Prostate gland (tissue), 2 donors: ENCODE measurements around the gene CDH1. TPM values are rescaled to one million over a fixed set of nuclear protein-coding genes. Genes with fewer than 3 reads are reported as not detected.

Source experiments
- DNase-seq: peaks from one replicate; pipeline ENCODE4 v3.0.0-alpha.2; 2019; ENCODE audit warnings: low spot score
- H3K27ac ChIP-seq, 2 donors: fragments of 200-600 bp; sonication (generic); 2 replicates each; pipeline ENCODE4 v1.5.1; 2017 to 2019
- H3K27me3 ChIP-seq: fragments of 200-600 bp; sonication (generic); replicated peaks from 2 replicates; pipeline ENCODE4 v1.5.1; 2019; ENCODE audit not compliant: insufficient read depth
- H3K36me3 ChIP-seq, 2 donors: fragments of 200-600 bp; sonication (generic); 1 replicate in 1 of 2; 2 replicates in 1 of 2; pipeline versions ENCODE4 v1.5.1 to v1.8.1; 2017 to 2019
- H3K4me1 ChIP-seq: fragments of 200-600 bp; sonication (generic); replicated peaks from 2 replicates; pipeline ENCODE4 v1.5.1; 2019
- H3K4me3 ChIP-seq, 2 donors: fragments of 200-600 bp; sonication (generic); 2 replicates each; pipeline ENCODE4 v1.5.1; 2017 to 2019
- H3K9me3 ChIP-seq: fragments of 200-600 bp; sonication (generic); 2 replicates; pipeline ENCODE4 v1.5.1; 2017
- CTCF ChIP-seq, 4 experiments: fragments of 200-600 bp in 2 of 4; fragments of 450-650 bp in 2 of 4; sonication (generic) in 2 of 4; IDR thresholded peaks; 1 replicate in 3 of 4; 2 replicates in 1 of 4; pipeline ENCODE4 v1.5.1; 2016 to 2019; ENCODE audit warnings: antibody characterized with exemption in 4 of 4, mild to moderate bottlenecking in 2 of 4, moderate library complexity in 2 of 4
- POLR2A ChIP-seq: fragments of 450-650 bp; IDR thresholded peaks from one replicate; pipeline ENCODE4 v1.6.1; 2016; ENCODE audit warnings: antibody characterized with exemption, mild to moderate bottlenecking
- POLR2AphosphoS5 ChIP-seq: sonication (generic); formaldehyde crosslinking; IDR thresholded peaks from one replicate; pipeline ENCODE4 v1.6.1; 2017; ENCODE audit warnings: antibody characterized with exemption
- WGBS: methylation state at CpG from one replicate; pipeline ENCODE4 v1.1.5; 2018; 5-methylcytosine and 5-hydroxymethylcytosine counted together
- intact Hi-C: fragments of 100-400 bp; cut with DNase I; formaldehyde crosslinking; loops from one replicate; pipeline ENCODE4 v1.14.2; 2022
- total RNA-seq, 2 donors: library from RNA; depleted of rRNA; stranded (reverse); fragments of >200 nt; gene quantifications; one replicate each; pipeline ENCODE4 v1.1.0, GENCODE V29; 2016

The CDH1 gene
- total RNA-seq = 100 to 1,000 TPM in 1 of 2 donors, 10 to 100 TPM in 1; 75.7 to 300 TPM

GRCh38 chr16:68737046-68737729, at the start of gene CDH1:
TSS of gene CDH1 (plus strand) at chr16:68737292. CDS start at chr16:68737416, 124 bp downstream.
- peak within 1 kb of the TSS; percentile 65 for H3K4me3 ChIP-seq
- TF ChIP-seq POLR2AphosphoS5 (peak; percentile 94), POLR2A (peak; percentile 99), CTCF (IDR thresholded peaks at IDR 0.05) (peak in 1 of 4 experiments; percentile 30)
- peak within 1 kb of the TSS; percentile 91 to 93 for H3K27ac ChIP-seq
- no peaks in the 10 kb centered on the region for H3K9me3 ChIP-seq
- intact Hi-C loops = no loop called here
- 2% methylated on average over 52 of the region's 63 CpGs for WGBS
- peaks cover 10% of the 10 kb centered on the region for H3K4me1 ChIP-seq
- no peaks in the 10 kb centered on the region for H3K27me3 ChIP-seq
- DNase-seq = peak; percentile 97
- H3K36me3 ChIP-seq = no peaks in the 10 kb centered on the region

- no peaks in the 10 kb centered on the region for H3K36me3 ChIP-seq
- no peaks in the 10 kb centered on the region for H3K27me3 ChIP-seq
- intact Hi-C loops = no loop called here
- WGBS = 84% methylated on average over 5 of the region's 5 CpGs
- no peaks in the 10 kb centered on the region for H3K4me1 ChIP-seq
- no peaks in the 10 kb centered on the region for H3K9me3 ChIP-seq
- DNase-seq = no peak
- no peak overlapping the region for H3K4me3 ChIP-seq
- TF ChIP-seq POLR2A (no peak), CTCF (IDR thresholded peaks at IDR 0.05) (no peak), POLR2AphosphoS5 (no peak)
- H3K27ac ChIP-seq = no peak overlapping the region
These were observed 47.2 kb upstream of the CDH1 start for GRCh38 chr16:68689921-68690320.

GRCh38 chr16:68695575-68695974, 41.5 kb upstream of the CDH1 start:
- Histone ChIP-seq H3K4me3 (no peak overlapping the region), H3K27me3 (no peaks in the 10 kb centered on the region), H3K9me3 (no peaks in the 10 kb centered on the region), H3K27ac (no peak overlapping the region), H3K36me3 (no peaks in the 10 kb centered on the region), H3K4me1 (no peaks in the 10 kb centered on the region)
- TF ChIP-seq POLR2A (no peak), CTCF (IDR thresholded peaks at IDR 0.05) (no peak), POLR2AphosphoS5 (no peak)
- 88% methylated on average over 11 of the region's 11 CpGs for WGBS
- DNase-seq = no peak
- intact Hi-C loops = no loop called here

- H3K4me3 ChIP-seq = no peak overlapping the region
- intact Hi-C loops = no loop called here
- H3K4me1 ChIP-seq = no peaks in the 10 kb centered on the region
- no peaks in the 10 kb centered on the region for H3K9me3 ChIP-seq
- H3K36me3 ChIP-seq = no peaks in the 10 kb centered on the region
- WGBS = 47% methylated on average over 8 of the region's 8 CpGs
- DNase-seq = peak; percentile 76
- H3K27ac ChIP-seq = no peak overlapping the region
- no peaks in the 10 kb centered on the region for H3K27me3 ChIP-seq
- TF ChIP-seq POLR2AphosphoS5 = peak; percentile 81
- peak in 3 of 4 experiments; percentile 31 to 58 (median 44) for TF ChIP-seq CTCF (IDR thresholded peaks at IDR 0.05)
- no peak for TF ChIP-seq POLR2A
These were observed 40.6 kb upstream of the CDH1 start for GRCh38 chr16:68696514-68696913.

GRCh38 chr16:68698091-68698490, 39.0 kb upstream of the CDH1 start:
- Histone ChIP-seq H3K27me3 (no peaks in the 10 kb centered on the region), H3K9me3 (no peaks in the 10 kb centered on the region), H3K27ac (no peak overlapping the region), H3K4me1 (no peaks in the 10 kb centered on the region), H3K4me3 (no peak overlapping the region), H3K36me3 (no peaks in the 10 kb centered on the region)
- WGBS = 91% methylated on average over 23 of the region's 23 CpGs
- no peak for DNase-seq
- no peak for TF ChIP-seq POLR2AphosphoS5
- TF ChIP-seq POLR2A = no peak
- intact Hi-C loops = no loop called here
